Inferior parietal cortex (tissue), 1 donor: ENCODE data around the gene CMSS1.
A peak's percentile ranks its signal among the peaks of the same experiment; 100 is the strongest.
"Not testable (repeated sequence)": the region's sequence is repeated elsewhere in the genome, so short reads cannot be mapped to it uniquely, and the experiment has no call there.

ENCODE experiments used
- DNase-seq: peaks from one replicate; pipeline ENCODE4 v3.0.0-alpha.2; 2016; ENCODE audit errors: extremely low spot score

Gene CMSS1

GRCh38 chr3:99817047-99817436 lies 620 bp upstream of the CMSS1 start:
- no peak for DNase-seq

DNA sequence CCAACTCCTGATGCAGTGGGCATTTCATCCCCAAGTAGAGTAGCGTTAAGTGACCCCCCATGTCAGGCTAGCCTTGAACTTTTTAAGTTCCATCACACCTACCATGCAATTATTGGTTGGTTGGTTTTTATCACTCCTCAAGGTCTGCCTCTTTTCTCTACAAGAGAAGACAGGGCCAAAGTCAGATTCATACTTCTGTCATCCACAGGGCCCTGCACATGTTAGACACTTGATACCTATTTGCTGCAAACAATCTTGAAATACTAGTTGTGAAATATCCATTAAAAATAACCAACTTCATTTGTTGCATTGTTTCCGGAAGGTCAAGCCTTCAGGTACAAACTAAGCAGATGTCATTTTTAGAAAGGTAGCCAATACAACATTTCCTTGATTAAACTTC lies 1.2 kb downstream of the CMSS1 start:
- DNase-seq = no peak

DNA sequence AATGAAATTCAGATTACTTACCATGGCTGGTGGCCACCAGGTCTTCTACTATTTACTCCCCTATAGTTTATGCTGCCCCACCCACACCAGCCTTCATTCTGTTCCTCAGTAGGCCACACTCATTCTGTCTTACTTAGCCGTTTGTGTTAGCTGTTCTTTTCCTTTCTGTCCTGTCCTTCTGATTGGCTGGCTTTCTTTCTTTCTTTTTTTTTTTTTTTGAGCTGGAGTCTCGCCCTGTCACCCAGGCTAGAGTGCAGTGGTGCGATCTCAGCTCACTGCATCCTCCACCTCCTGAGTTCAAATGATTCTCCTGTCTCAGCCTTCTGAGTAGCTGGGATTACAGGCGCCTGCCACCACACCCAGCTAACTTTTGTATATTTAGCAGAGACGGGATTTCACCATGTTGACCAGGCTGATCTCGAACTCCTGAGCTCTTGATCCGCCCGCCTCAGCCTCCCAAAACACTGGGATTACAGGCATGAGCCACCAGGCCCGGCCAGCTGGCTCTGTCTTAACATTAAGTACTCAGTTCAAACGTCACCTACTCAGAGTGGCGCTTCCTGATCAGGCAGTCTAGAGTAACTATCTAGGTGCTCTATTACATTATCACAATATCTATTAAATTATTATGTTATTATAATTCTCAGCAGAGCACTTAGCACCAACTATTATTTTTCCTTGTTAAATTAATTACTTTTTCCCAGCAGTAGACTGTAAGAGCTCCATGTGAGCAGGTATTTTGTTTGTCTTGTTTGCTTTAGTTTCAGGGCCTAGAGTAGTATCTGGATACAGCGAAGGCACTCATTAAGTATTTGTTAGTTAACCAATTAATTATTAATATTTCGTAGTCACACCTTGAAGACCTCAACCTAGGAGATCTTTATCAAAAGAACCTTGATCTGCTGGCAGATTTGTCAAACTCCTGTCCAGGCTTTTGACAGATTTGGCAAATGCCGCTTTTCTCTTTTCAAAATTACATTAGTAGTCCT lies 6.4 kb downstream of the CMSS1 start:
- DNase-seq = no peak

DNA sequence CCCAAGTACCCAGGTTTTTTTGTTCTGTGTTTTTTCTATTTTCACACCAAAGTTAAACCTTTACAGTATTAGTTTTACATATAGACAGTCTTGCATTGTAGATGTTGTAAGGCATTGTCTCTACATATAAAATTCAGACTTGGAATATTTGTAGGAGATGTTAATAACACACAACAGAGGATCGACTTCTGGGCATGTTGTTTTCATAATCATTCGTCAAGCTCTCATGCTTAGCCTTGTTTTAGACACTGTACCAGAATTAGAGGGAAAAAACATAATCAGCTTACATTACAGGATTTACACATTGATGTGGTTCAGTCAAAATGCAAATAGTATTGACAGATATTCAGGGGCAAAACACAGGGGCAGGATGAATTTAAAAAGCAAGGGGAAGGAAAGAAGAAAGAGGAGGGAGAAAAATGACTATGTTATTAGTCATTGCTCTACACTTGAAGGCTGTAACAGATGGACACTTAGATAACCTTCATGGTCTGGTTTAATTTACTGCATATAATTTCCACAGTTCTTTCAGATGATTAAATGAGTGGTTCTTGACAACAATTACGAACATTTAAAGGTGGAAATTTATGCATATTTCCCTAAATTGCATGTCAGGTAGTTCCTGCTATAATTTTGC lies 7.5 kb downstream of the CMSS1 start:
- DNase-seq = no peak

- DNase-seq = no peak
These were observed 12.2 kb downstream of the CMSS1 start for GRCh38 chr3:99829844-99830243.

GRCh38 chr3:99833617-99834205 lies 16.0 kb downstream of the CMSS1 start:
- no peak for DNase-seq

DNA sequence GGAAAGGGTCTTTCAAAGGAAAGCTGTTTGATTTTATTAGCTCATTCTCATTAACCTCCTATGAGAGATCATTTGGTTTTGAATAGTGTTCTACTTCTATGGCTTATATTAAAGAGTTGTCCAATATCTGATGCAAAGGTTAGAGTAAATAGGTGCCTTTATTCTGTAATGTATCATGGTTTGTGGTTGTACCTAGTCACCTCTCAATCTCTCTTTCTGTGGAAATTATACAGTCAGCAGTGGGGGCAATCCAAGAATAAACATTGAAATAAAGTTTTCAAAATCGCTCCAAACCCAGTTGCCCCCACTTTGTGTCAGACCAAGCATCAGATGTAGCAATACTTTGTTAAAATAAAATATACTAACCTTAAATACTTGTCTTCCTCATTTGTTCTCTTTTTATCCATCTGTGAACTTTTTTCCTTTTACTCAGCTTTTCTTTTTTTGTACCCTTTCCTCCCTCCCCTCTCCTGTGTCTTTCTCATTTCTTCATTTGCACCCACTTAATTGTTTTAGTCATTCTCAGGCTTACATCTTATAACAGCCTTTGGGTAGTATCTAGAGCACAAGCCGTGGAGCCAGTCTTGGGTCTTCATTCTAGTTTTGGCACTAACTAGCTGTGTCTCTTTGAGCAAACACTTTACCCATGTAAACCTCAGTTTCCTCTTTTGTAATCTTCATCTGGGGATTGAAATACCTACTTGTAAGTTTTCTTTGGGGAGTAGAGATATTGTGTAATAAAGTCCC lies 16.7 kb downstream of the CMSS1 start:
- DNase-seq = no peak

- DNase-seq = no peak
These were observed 19.0 kb downstream of the CMSS1 start for GRCh38 chr3:99836681-99837080.

DNA sequence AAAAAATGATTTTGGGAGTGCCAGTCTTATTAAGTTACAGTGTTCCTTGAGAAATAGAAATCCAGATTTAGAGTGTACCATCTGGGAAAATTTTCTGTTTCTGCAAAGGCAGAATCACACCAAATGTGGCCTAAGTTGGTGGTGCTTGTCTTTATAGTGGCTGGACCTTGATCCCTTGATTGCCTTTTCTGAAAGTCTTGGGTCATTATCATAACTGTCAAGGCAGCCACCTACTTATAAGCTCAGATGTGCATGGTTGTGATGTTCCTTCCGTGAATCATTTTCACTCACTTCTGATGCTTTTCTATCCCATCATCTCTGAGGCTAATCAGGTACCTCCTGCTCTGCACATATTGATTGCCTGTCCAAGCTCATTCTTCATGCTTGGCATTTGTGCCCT lies 20.1 kb downstream of the CMSS1 start:
- no peak for DNase-seq

GRCh38 chr3:99838755-99839154 lies 21.1 kb downstream of the CMSS1 start:
- DNase-seq = no peak

GRCh38 chr3:99839613-99840012 lies 22.0 kb downstream of the CMSS1 start:
- DNase-seq = no peak

DNA sequence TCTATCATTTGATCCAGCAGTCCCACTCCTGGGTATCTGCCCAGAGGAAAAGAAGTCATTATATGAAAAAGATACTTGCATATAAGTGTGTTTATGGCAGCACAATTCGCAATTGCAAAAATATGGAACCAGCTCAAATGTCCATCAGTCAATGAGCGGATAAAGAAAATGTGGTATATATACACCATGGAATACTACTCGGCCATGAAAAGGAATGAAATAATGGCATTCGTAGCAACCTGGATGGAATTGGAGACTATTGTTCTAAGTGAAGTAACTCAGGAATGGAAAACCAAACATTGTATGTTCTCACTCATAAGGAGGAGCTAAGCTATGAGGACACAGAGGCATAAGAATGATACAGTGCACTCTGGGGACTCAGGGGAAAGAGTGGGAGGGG lies 24.3 kb downstream of the CMSS1 start:
- not testable (repeated sequence) for DNase-seq

DNA sequence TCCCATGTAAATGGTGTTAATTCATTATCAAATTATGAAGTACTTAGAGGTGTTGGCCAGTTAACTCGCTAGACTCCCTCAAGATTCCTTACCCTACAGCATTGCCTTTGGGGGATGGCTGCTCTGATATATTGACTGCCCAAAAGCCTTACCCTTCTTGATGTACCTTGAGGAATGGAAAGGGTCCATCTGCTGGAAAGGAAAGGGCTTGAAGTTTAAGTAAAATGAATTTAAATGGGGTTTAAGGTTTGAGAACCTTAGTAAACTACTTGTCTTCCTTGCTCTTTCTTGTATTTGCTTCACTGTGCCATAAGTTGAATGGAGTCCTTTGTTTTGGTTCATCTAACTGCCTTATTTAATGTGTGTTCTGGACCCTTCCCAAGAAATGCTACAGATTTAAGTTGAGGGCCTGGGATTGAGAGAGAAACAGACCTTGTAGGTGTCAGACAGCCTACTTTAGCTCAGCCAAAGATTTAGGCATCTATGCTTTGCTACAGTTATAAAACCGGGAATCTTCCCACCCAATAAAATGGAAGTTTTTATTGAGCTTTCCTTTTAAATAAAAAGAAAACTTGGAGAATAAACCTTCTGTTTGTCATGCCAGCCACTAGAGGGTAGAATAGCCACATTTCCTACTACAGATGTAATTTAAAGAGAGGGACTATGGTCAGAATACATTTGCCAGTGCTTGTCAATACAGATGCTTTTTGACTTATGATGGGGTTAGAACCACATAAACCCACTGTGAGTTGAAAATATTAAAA lies 25.3 kb downstream of the CMSS1 start:
- peak; percentile 64 for DNase-seq

- DNase-seq = no peak
These were observed 26.1 kb downstream of the CMSS1 start for GRCh38 chr3:99843590-99844258.

DNA sequence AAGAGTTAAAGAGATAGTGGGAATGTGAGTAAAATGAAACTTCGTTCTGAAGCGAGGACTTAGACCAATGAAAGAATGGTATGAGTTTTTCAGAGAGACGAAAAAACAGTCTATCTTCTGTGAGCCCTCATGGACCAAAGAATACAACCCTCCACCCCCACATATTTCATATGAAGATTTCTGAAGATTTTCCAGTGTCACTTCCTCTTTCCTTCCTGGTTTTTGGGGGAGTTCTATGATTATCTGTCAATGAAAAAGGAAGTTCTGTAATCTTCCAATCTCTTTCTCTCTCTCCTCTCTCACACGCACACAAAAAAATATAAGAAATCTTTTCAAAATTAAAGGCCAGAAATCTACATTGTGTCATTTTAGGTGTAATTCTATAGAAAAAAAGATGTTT lies 27.7 kb downstream of the CMSS1 start:
- no peak for DNase-seq

GRCh38 chr3:99845999-99846398 lies 28.3 kb downstream of the CMSS1 start:
- DNase-seq = no peak

GRCh38 chr3:99846477-99847160 lies 29.0 kb downstream of the CMSS1 start:
- no peak for DNase-seq

DNA sequence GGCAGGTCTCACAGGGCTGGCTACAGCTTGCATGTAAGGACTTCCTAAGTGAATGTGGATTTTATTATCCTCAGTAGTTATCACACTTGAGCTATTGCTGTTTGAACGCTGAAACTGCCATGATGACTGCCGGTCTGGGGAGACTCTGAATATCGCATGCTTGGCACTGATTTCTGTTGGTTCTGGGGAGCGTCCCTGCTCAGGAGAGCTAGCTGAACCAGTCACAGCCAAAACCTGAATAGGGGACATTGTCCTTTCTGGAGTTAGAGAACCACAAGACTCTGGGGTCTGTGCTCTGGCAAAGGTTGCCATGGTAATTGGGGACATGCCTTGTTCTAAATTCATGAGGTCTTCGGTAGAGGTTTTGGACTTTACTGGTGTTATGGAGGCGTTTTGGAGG lies 30.8 kb downstream of the CMSS1 start:
- DNase-seq = no peak

GRCh38 chr3:99850608-99851007 lies 32.9 kb downstream of the CMSS1 start:
- no peak for DNase-seq

DNA sequence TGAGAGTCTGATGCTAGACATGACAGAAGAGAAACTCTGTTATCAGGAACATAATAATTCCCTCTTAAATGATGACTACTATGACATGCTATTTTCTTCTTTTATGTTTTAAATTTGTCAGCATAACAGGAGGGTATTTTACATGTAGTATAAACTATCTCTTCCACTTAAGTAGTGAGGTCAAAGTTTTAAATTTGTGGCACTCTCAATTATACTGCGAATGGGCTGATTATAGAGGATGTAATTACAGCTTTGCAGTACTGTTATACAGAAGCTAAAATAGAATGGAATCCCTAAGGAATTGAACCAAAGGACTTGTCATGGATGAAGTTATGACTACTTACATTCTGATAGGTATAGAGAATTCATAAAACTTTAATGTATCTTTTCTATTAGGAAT lies 34.3 kb downstream of the CMSS1 start:
- no peak for DNase-seq
